Lung (tissue), 12 donors: ENCODE measurements around the gene SLC25A21. TPM values are rescaled to one million over a fixed set of nuclear protein-coding genes. Genes with fewer than 3 reads are reported as not detected.
"Not testable (repeated sequence)": the region's sequence is repeated elsewhere in the genome, so short reads cannot be mapped to it uniquely, and the experiment has no call there.

ENCODE experiments used
- ATAC-seq: fragments of 200-7000 bp; cut with Tn5 transposase; one replicate; pipeline ENCODE4 v1.9.1; 2020; ENCODE audit warnings: moderate number of reproducible peaks; ENCODE audit not compliant: insufficient read depth, low FRiP score
- DNase-seq, 3 donors: peaks; one replicate each; pipeline ENCODE4 v3.0.0-alpha.2; 2013 to 2017
- H3K27ac ChIP-seq, 2 donors: one replicate each; pipeline ENCODE4 v1.5.1; 2013; ENCODE audit warnings: mild to moderate bottlenecking in 2 of 2, moderate library complexity in 2 of 2, control low read depth in 1 of 2, inconsistent platforms in 1 of 2, low read depth in 1 of 2, low read length in 1 of 2
- H3K27me3 ChIP-seq, 3 donors: one replicate each; pipeline ENCODE4 v1.5.1; 2013; ENCODE audit warnings: low read length in 2 of 3; ENCODE audit not compliant: control insufficient read depth in 3 of 3, insufficient read depth in 3 of 3
- H3K36me3 ChIP-seq, 4 donors: one replicate each; pipeline ENCODE4 v1.5.1; 2013; ENCODE audit warnings: low read length in 4 of 4, mild to moderate bottlenecking in 1 of 4, moderate library complexity in 1 of 4; ENCODE audit not compliant: control insufficient read depth in 4 of 4, insufficient read depth in 4 of 4
- H3K4me1 ChIP-seq, 5 donors: one replicate each; pipeline ENCODE4 v1.5.1; 2013; ENCODE audit warnings: low read length in 5 of 5, mild to moderate bottlenecking in 2 of 5, moderate library complexity in 1 of 5; ENCODE audit not compliant: control insufficient read depth in 5 of 5, insufficient read depth in 5 of 5
- H3K4me3 ChIP-seq: one replicate; pipeline ENCODE4 v1.5.1; 2013; ENCODE audit warnings: mild to moderate bottlenecking, control low read depth, moderate library complexity
- H3K9ac ChIP-seq, 2 donors: one replicate each; pipeline ENCODE4 v1.5.1; 2013; ENCODE audit warnings: low read length in 2 of 2, control low read depth in 1 of 2; ENCODE audit not compliant: insufficient read depth in 1 of 2
- H3K9me3 ChIP-seq, 4 donors: one replicate each; pipeline ENCODE4 v1.5.1; 2013; ENCODE audit warnings: low read length in 3 of 4, mild to moderate bottlenecking in 1 of 4, moderate library complexity in 1 of 4; ENCODE audit not compliant: control insufficient read depth in 4 of 4, insufficient read depth in 3 of 4
- CTCF ChIP-seq: IDR thresholded peaks from 2 replicates; pipeline ENCODE4 v1.5.1; 2012; ENCODE audit warnings: mild to moderate bottlenecking; ENCODE audit errors: control extremely low read depth, extremely low read depth
- WGBS, 2 donors: extraction: QIAGEN DNeasy Blood & Tissue Kit; methylation state at CpG; one replicate each; pipeline ENCODE4 v1.1.7; 2013; 5-methylcytosine and 5-hydroxymethylcytosine counted together
- polyA plus RNA-seq, 2 donors: library from polyadenylated mRNA; stranded (reverse); fragments of 200-250 nt; gene quantifications; one replicate each; pipeline ENCODE4 v1.2.1, GENCODE V29; 2013
- total RNA-seq, 2 donors: library from RNA; depleted of rRNA in 1 of 2; stranded (reverse); fragments of >200 nt in 1 of 2; gene quantifications; one replicate each; pipeline ENCODE4 v1.2.1, GENCODE V29; 2014 to 2021
- donor health status: control.
- donor health status: control.
- donor health status: Bipolar disorder and iron deficiency.
- donor health status: healthy.
- donor health status: DM: yes; HTN: yes; CAD: no.

SLC25A21 gene
- total and polyA plus RNA-seq, 4 donors = 0.23 to 2.6 (median 0.42) TPM

- Histone ChIP-seq H3K36me3 (no peaks in the 10 kb centered on the region), H3K9me3 (peaks cover 0 to 3% (median 1%) of the 10 kb centered on the region in 4 donors), H3K4me3 (no peak overlapping the region), H3K27me3 (no peaks in the 10 kb centered on the region), H3K27ac (no peak overlapping the region), H3K4me1 (no peaks in the 10 kb centered on the region), H3K9ac (no peak overlapping the region)
- no peak for DNase-seq
- ATAC-seq = no peak
- WGBS, 2 donors = 86 to 89% methylated on average over 5 of the region's 5 CpGs
- no peak for TF ChIP-seq CTCF
Measured at GRCh38 chr14:37153483-37153882, 18.9 kb downstream of the SLC25A21 start.

- no peak for ATAC-seq
- DNase-seq = no peak
- Histone ChIP-seq H3K27ac (no peak overlapping the region), H3K4me3 (no peak overlapping the region), H3K9ac (no peak overlapping the region), H3K27me3 (no peaks in the 10 kb centered on the region), H3K4me1 (no peaks in the 10 kb centered on the region), H3K9me3 (peaks cover 0 to 3% (median 1%) of the 10 kb centered on the region in 4 donors), H3K36me3 (no peaks in the 10 kb centered on the region)
- no peak for TF ChIP-seq CTCF
- 42 to 61% methylated on average over 1 of the region's 1 CpG for WGBS, 2 donors
Measured at GRCh38 chr14:37153005-37153404, 19.4 kb downstream of the SLC25A21 start.

- Histone ChIP-seq H3K27ac (no peak overlapping the region), H3K4me1 (no peaks in the 10 kb centered on the region), H3K4me3 (no peak overlapping the region), H3K27me3 (no peaks in the 10 kb centered on the region), H3K9me3 (peaks cover 0 to 2% (median 0%) of the 10 kb centered on the region in 4 donors), H3K36me3 (no peaks in the 10 kb centered on the region), H3K9ac (no peak overlapping the region)
- DNase-seq = peak in 2 of 3 donors; percentile 55 to 66
- no peak for ATAC-seq
- TF ChIP-seq CTCF = peak; percentile 28
- 0% methylated on average over 3 of the region's 3 CpGs for WGBS, 2 donors
Measured at GRCh38 chr14:37150414-37150813, 22.0 kb downstream of the SLC25A21 start.

GRCh38 chr14:37147310-37147880 lies 25.0 kb downstream of the SLC25A21 start:
- WGBS, 2 donors = 48 to 53% methylated on average over 1 of the region's 1 CpG
- Histone ChIP-seq H3K9ac (no peak overlapping the region), H3K4me3 (no peak overlapping the region), H3K27ac (no peak overlapping the region), H3K36me3 (no peaks in the 10 kb centered on the region), H3K4me1 (no peaks in the 10 kb centered on the region), H3K27me3 (no peaks in the 10 kb centered on the region), H3K9me3 (no peaks in the 10 kb centered on the region)
- ATAC-seq = no peak
- no peak for TF ChIP-seq CTCF
- no peak for DNase-seq

- WGBS, 2 donors = 83 to 85% methylated on average over 1 of the region's 1 CpG
- not testable (repeated sequence) for H3K27me3 ChIP-seq, H3K4me3 ChIP-seq, H3K27ac ChIP-seq, H3K4me1 ChIP-seq, ATAC-seq, H3K9ac ChIP-seq, DNase-seq, H3K36me3 ChIP-seq, H3K9me3 ChIP-seq
Measured at GRCh38 chr14:37146438-37146837, 26.0 kb downstream of the SLC25A21 start.
